Effector CD8-positive, alpha-beta T cell (primary cell): ENCODE results near the gene CST6.

Source experiments
- DNase-seq: peaks from one replicate; lab custom pipeline; 2025; lab: John Stamatoyannopoulos, UW
- total RNA-seq, 4 experiments: gene quantifications; one replicate each; lab custom pipeline; 2026; lab: John Stamatoyannopoulos, UW

The CST6 gene, protein sequence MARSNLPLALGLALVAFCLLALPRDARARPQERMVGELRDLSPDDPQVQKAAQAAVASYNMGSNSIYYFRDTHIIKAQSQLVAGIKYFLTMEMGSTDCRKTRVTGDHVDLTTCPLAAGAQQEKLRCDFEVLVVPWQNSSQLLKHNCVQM
- total RNA-seq = 0 to 0.10 (median 0) reads per million in 4 experiments

DNA sequence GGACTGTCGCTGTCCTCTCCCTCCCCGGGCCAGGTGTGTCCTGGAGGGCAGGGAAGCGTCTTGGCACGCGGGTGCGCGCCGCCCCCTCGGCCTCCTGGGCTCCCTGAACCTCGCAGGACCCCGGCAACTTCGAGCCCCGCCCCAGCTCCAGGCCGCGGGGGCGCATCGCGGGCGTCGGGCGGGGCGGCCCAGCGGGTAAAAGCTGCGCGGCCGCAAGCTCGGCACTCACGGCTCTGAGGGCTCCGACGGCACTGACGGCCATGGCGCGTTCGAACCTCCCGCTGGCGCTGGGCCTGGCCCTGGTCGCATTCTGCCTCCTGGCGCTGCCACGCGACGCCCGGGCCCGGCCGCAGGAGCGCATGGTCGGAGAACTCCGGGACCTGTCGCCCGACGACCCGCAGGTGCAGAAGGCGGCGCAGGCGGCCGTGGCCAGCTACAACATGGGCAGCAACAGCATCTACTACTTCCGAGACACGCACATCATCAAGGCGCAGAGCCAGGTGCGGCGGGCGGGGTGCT is at the start of gene CST6:
CST6 (plus strand) TSS at position 224 of the 519 bp plus-strand sequence; CDS start at position 261, 37 bp downstream.
- no peak for DNase-seq

GRCh38 chr11:65962141-65962564 is 49.7 kb upstream of the CST6 start:
- no peak for DNase-seq

- DNase-seq = no peak
These were observed 46.9 kb upstream of the CST6 start for GRCh38 chr11:65964906-65965305.

- DNase-seq = no peak
These were observed 45.6 kb upstream of the CST6 start for GRCh38 chr11:65965986-65966762.

GRCh38 chr11:65967329-65967934 is 44.4 kb upstream of the CST6 start:
- DNase-seq = no peak

DNA sequence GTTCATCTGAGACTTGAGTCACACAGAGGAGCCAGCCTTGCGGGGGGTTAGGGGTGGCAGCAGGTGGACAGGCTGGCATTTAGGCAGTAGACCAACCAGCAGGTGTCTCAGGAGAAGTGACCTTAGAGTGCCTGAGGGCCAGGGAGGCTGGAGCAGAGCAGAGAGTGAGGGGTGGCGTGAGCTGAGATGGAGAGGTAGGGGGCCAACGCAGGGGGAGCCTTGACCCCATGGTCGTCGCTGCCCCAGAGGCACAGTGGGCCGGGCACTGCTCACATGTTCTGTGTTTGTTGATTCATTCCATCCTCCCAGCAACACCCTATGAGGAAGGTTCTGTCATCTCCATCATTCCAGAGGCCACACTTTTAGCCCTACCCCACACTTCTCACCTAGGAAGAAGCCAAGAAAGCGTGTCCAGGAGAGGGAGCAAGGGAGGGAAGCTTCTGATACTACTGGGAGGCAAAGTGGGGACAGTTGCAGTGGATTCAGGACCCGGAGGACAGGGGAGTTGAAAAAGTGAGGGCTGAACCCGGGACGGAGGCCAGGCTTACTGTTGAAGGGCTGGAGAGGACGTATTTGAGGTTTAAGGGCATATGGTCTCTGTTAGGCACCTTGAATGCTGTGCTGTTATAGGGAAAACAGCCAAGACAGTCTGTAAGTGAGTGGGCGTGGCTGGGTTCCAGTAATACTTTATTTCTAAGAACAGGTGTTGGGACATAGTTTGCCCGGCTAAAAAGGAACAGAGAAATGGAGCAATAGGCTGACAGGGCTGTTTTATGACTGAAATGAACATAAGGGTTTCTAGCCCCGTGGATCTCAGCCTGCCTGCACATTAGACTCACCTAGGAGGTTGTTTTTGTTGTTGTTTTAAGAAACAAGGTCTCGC is 43.0 kb upstream of the CST6 start:
- no peak for DNase-seq

- no peak for DNase-seq
These were observed 39.7 kb upstream of the CST6 start for GRCh38 chr11:65972116-65972515.

DNA sequence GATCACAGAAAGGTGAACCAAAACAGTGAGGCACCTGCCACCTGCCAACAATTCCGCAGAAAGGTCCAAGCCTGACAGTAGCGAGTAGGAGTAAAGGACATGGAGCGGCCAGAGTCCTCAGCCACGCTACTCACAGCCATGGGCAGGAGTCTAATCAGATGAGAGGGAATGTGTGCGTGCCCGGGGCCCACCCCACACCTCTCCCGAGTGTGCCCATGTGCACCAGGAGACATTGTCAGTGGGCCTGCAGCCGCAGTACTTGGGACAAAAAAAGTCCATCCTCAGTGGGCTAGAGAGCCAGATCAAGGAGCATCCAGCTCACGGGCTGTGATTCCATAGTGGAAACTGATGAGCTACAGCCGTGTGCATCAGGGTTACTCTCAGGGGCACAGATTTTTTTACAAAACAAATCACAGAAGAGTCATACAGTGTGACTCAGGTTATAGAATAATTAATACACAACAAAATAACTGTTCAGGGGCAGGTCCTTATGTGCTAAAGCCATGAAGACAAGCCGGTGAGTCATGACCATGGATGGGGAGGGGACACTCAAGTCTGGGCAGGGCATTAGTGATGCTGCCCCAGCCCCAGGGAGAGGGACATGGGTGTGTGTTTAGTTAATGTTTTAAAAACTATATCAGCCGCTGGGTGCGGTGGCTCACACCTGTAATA is 38.2 kb upstream of the CST6 start:
- DNase-seq = no peak

DNA sequence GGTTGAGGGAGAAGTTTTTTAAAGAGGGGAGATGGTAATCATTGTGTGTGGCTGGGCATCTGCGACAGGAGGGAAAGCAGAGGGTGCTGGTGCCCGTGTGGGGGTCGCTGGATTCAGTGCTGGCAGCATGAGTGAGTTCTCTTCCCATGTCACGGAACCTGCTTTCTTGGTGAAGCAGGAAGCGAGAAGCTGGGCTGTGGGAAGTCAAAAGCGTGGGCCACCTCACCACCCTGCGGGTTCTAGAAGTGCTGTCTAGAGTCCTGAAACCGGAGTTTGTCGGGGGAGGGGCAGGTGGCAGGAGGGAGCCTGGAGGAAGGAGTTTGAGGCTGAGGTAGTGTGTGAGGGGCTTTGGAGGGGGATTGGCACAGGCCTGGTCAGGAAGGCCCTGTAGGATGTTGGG is 36.0 kb upstream of the CST6 start:
- DNase-seq = no peak

- DNase-seq = no peak
These were observed 35.3 kb upstream of the CST6 start for GRCh38 chr11:65976216-65977176.

GRCh38 chr11:65977621-65978390 is 34.0 kb upstream of the CST6 start:
- no peak for DNase-seq

GRCh38 chr11:65978391-65979238 is 33.2 kb upstream of the CST6 start:
- no peak for DNase-seq

GRCh38 chr11:65979261-65979759 is 32.5 kb upstream of the CST6 start:
- no peak for DNase-seq

DNA sequence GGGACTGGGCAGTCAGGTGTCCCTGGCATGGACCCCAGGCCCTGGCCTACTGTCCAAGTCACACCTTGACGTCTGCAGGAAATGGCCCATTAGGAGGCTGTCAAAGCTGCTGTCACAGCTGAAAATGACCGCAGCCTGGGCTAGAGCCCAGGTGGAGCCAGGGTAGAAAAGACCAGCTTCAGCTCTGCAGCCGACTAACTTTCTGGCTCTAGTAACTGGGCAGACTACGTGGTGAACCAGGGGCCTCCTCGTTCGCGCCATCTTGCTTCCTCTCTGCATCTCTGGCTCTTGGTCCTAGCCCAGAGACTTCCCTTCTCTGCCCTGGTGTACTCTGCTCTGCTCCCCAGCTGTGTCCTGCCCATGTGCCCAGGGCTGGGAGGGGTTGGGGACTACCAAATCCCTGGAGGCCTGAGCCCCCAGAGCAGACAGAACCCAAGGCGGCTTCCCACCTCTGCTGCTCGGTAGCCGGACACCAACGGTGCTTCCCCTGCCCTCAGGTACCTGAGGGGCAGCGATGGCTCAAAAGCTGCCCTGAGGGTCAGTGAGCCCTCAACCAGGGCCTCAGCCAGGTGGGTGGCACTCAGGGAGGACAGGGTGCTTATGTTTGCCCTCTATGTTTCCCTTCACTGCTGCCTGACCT is 30.6 kb upstream of the CST6 start:
- no peak for DNase-seq

- DNase-seq = no peak
These were observed 29.6 kb upstream of the CST6 start for GRCh38 chr11:65981972-65982823.

GRCh38 chr11:65982824-65983588 is 28.8 kb upstream of the CST6 start:
- DNase-seq = no peak
